Measurements from ENCODE around the gene UCK2. TPM values are rescaled to one million over a fixed set of nuclear protein-coding genes. Genes with fewer than 3 reads are reported as not detected.

The UCK2 gene
- total RNA-seq, 1 donor from 2014 or later: 9.6 TPM

- intact Hi-C loops (cut with micrococcal nuclease): no loop called here
- H3K9me3 ChIP-seq (replicated peaks): no peaks in the 10 kb centered on the region
- DNase-seq: no peak
- no peaks in the 10 kb centered on the region for H3K36me3 ChIP-seq
- H3K27me3 ChIP-seq (ENCODE audit: low read depth): no peaks in the 10 kb centered on the region
- H3K4me3 ChIP-seq: no peak overlapping the region
- H3K4me1 ChIP-seq: peaks cover 54% of the 10 kb centered on the region
- no peak for TF ChIP-seq CTCF (IDR thresholded peaks at IDR 0.05; ENCODE audit: borderline replicate concordance)
- H3K27ac ChIP-seq (replicated peaks): no peak overlapping the region
Observed at GRCh38 chr1:165853528-165854075, 26.2 kb downstream of the UCK2 start.

- no peak for DNase-seq
- no peak for TF ChIP-seq CTCF (IDR thresholded peaks at IDR 0.05; ENCODE audit: borderline replicate concordance)
- Histone ChIP-seq H3K27me3 (ENCODE audit: low read depth) (no peaks in the 10 kb centered on the region), H3K4me3 (no peak overlapping the region), H3K9me3 (replicated peaks) (no peaks in the 10 kb centered on the region), H3K27ac (replicated peaks) (no peak overlapping the region), H3K36me3 (no peaks in the 10 kb centered on the region), H3K4me1 (peaks cover 60% of the 10 kb centered on the region)
- intact Hi-C loops (cut with micrococcal nuclease): no loop called here
Observed at GRCh38 chr1:165854101-165854845, 26.9 kb downstream of the UCK2 start.

GRCh38 chr1:165855010-165855838 lies 27.8 kb downstream of the UCK2 start:
- TF ChIP-seq CTCF (IDR thresholded peaks at IDR 0.05; ENCODE audit: borderline replicate concordance): no peak
- intact Hi-C loops (cut with micrococcal nuclease): no loop called here
- DNase-seq: no peak
- Histone ChIP-seq H3K36me3 (no peaks in the 10 kb centered on the region), H3K27ac (replicated peaks) (no peak overlapping the region), H3K9me3 (replicated peaks) (no peaks in the 10 kb centered on the region), H3K27me3 (ENCODE audit: low read depth) (no peaks in the 10 kb centered on the region), H3K4me3 (no peak overlapping the region), H3K4me1 (peaks cover 62% of the 10 kb centered on the region)

GRCh38 chr1:165856021-165856420 lies 28.6 kb downstream of the UCK2 start:
- Histone ChIP-seq H3K4me3 (no peak overlapping the region), H3K27ac (replicated peaks) (no peak overlapping the region), H3K27me3 (ENCODE audit: low read depth) (no peaks in the 10 kb centered on the region), H3K4me1 (peaks cover 62% of the 10 kb centered on the region), H3K36me3 (no peaks in the 10 kb centered on the region), H3K9me3 (replicated peaks) (no peaks in the 10 kb centered on the region)
- DNase-seq: no peak
- TF ChIP-seq CTCF (IDR thresholded peaks at IDR 0.05; ENCODE audit: borderline replicate concordance): no peak
- intact Hi-C loops (cut with micrococcal nuclease): no loop called here

- intact Hi-C loops (cut with micrococcal nuclease): no loop called here
- DNase-seq: no peak
- H3K27me3 ChIP-seq (ENCODE audit: low read depth): no peaks in the 10 kb centered on the region
- H3K27ac ChIP-seq (replicated peaks): no peak overlapping the region
- H3K9me3 ChIP-seq (replicated peaks): no peaks in the 10 kb centered on the region
- no peak for TF ChIP-seq CTCF (IDR thresholded peaks at IDR 0.05; ENCODE audit: borderline replicate concordance)
- H3K4me1 ChIP-seq: peaks cover 62% of the 10 kb centered on the region
- H3K4me3 ChIP-seq: no peak overlapping the region
- no peaks in the 10 kb centered on the region for H3K36me3 ChIP-seq
Observed at GRCh38 chr1:165856606-165857005, 29.2 kb downstream of the UCK2 start.
